Activated CD8-positive, alpha-beta T cell treated with anti-CD3 and anti-CD28 coated beads for 36 hours (primary cell): Measurements from ENCODE around the gene NNMT. TPM values are rescaled to one million over a fixed set of nuclear protein-coding genes. Genes with fewer than 3 reads are reported as not detected.

ENCODE experiments used
- ATAC-seq: fragments of 200-7000 bp; cut with Tn5 transposase; one replicate; pipeline ENCODE4 v1.10.0; 2021; ENCODE audit warnings: mild to moderate bottlenecking, moderate library complexity
- CTCF ChIA-PET: fragments of 350-600 bp; sonication (Branson Sonifier 250); formaldehyde crosslinking; loops from one replicate; lab custom pipeline; 2021; ENCODE audit warnings: antibody characterized with exemption; lab: Charles Lee
- POLR2A ChIA-PET: fragments of 350-600 bp; sonication (Branson Sonifier 250); formaldehyde crosslinking; loops from one replicate; lab custom pipeline; 2021; ENCODE audit warnings: antibody characterized with exemption; lab: Charles Lee
- DNase-seq: peaks from one replicate; pipeline ENCODE4 v3.0.0-alpha.2; 2020
- H3K27ac Mint-ChIP-seq: one replicate; pipeline ENCODE4 v1.8.0; 2021; ENCODE audit warnings: mild to moderate bottlenecking, mixed read lengths
- H3K27me3 Mint-ChIP-seq: one replicate; pipeline ENCODE4 v1.8.0; 2021; ENCODE audit warnings: mixed read lengths
- H3K36me3 Mint-ChIP-seq: one replicate; pipeline ENCODE4 v1.8.0; 2021; ENCODE audit warnings: low read depth, mixed read lengths
- H3K4me1 Mint-ChIP-seq: one replicate; pipeline ENCODE4 v1.8.0; 2021; ENCODE audit warnings: low read depth, mixed read lengths
- H3K4me3 Mint-ChIP-seq: one replicate; pipeline ENCODE4 v1.8.0; 2021; ENCODE audit warnings: mild to moderate bottlenecking, moderate library complexity, mixed read lengths
- H3K9me3 Mint-ChIP-seq: one replicate; pipeline ENCODE4 v1.8.0; 2021; ENCODE audit warnings: mixed read lengths
- CTCF ChIP-seq: fragments of 200-600 bp; IDR thresholded peaks from one replicate; pipeline ENCODE4 v1.8.0; 2022; ENCODE audit warnings: antibody characterized with exemption, mild to moderate bottlenecking
- intact Hi-C: fragments of 100-400 bp; cut with micrococcal nuclease; formaldehyde crosslinking; loops from one replicate; pipeline ENCODE4 v1.10.0; 2022
- total RNA-seq, 2 experiments: library from RNA; stranded (reverse); gene quantifications; one replicate each; pipeline ENCODE4 v1.2.3, GENCODE V29; 2021

Gene NNMT
- not detected for total RNA-seq

GRCh38 chr11:114295676-114296604 is at the start of gene NNMT:
Gene NNMT, plus strand, starts transcription at chr11:114296399. Its CDS starts 158 bp downstream, at chr11:114296557.
- Mint-ChIP-seq H3K36me3 (no peaks in the 10 kb centered on the region), H3K9me3 (peaks cover 4% of the 10 kb centered on the region), H3K4me3 (no peak within 1 kb of the TSS), H3K27ac (no peak within 1 kb of the TSS), H3K4me1 (no peaks in the 10 kb centered on the region), H3K27me3 (peaks cover 14% of the 10 kb centered on the region)
- TF ChIP-seq CTCF = no peak
- CTCF ChIA-PET = no interaction called here
- DNase-seq (no peak), ATAC-seq (no peak)
- intact Hi-C loops = no loop called here
- POLR2A ChIA-PET = no interaction called here

- H3K4me3 Mint-ChIP-seq = no peak overlapping the region
- CTCF ChIA-PET = interaction anchor here (1.4 to 6.4 kb wide), 2 partner anchors 15 to 22 kb away, joined by 3 to 57 read pairs; no protein-coding TSS in a partner anchor
- no peaks in the 10 kb centered on the region for H3K27me3 Mint-ChIP-seq
- no peaks in the 10 kb centered on the region for H3K9me3 Mint-ChIP-seq
- H3K27ac Mint-ChIP-seq = no peak overlapping the region
- intact Hi-C loops = no loop called here
- no peaks in the 10 kb centered on the region for H3K36me3 Mint-ChIP-seq
- DNase-seq = no peak
- TF ChIP-seq CTCF = no peak
- POLR2A ChIA-PET = no interaction called here
- ATAC-seq = no peak
- H3K4me1 Mint-ChIP-seq = no peaks in the 10 kb centered on the region
Observed at GRCh38 chr11:114247070-114247789, 49.0 kb upstream of the NNMT start.

DNA sequence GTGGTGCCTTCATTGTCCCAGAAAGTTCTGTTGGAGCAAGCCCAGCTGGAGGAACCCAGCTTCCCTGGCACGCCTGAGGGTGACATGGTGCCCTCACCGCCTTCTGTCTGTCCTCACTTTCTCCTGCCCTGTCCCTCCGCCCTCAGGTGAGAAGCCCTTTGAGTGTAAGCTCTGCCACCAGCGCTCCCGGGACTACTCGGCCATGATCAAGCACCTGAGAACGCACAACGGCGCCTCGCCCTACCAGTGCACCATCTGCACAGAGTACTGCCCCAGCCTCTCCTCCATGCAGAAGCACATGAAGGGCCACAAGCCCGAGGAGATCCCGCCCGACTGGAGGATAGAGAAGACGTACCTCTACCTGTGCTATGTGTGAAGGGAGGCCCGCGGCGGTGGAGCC is 46.0 kb upstream of the NNMT start:
- POLR2A ChIA-PET = no interaction called here
- CTCF ChIA-PET = interaction anchor here (6.4 kb wide), 1 partner anchor 12 kb away, joined by 57 read pairs; no protein-coding TSS in a partner anchor

GRCh38 chr11:114250993-114251814 is 45.0 kb upstream of the NNMT start:
- no peak for TF ChIP-seq CTCF
- H3K4me1 Mint-ChIP-seq = no peaks in the 10 kb centered on the region
- no peaks in the 10 kb centered on the region for H3K9me3 Mint-ChIP-seq
- ATAC-seq = no peak
- no peak overlapping the region for H3K27ac Mint-ChIP-seq
- H3K27me3 Mint-ChIP-seq = no peaks in the 10 kb centered on the region
- intact Hi-C loops = no loop called here
- CTCF ChIA-PET = interaction anchor here (1.2 to 6.4 kb wide), 2 partner anchors 11 to 257 kb away, joined by 4 to 57 read pairs; no protein-coding TSS in a partner anchor
- POLR2A ChIA-PET = no interaction called here
- H3K4me3 Mint-ChIP-seq = no peak overlapping the region
- no peaks in the 10 kb centered on the region for H3K36me3 Mint-ChIP-seq
- no peak for DNase-seq

More for the DNA sequence above, 46.0 kb upstream of the NNMT start:
- no peak for DNase-seq
- no peaks in the 10 kb centered on the region for H3K36me3 Mint-ChIP-seq
- no peak overlapping the region for H3K27ac Mint-ChIP-seq
- no peak for TF ChIP-seq CTCF
- intact Hi-C loops = no loop called here
- no peaks in the 10 kb centered on the region for H3K27me3 Mint-ChIP-seq
- no peak overlapping the region for H3K4me3 Mint-ChIP-seq
- no peak for ATAC-seq
- no peaks in the 10 kb centered on the region for H3K4me1 Mint-ChIP-seq
- no peaks in the 10 kb centered on the region for H3K9me3 Mint-ChIP-seq
